NCI-H748 (cell line): Measurements from ENCODE around the gene GBA2.
A peak's percentile ranks its signal among the peaks of the same experiment; 100 is the strongest.

Experiments
- DNase-seq: peaks from one replicate; lab custom pipeline; 2025; ENCODE audit not compliant: unreplicated experiment; lab: John Stamatoyannopoulos, UW

GBA2 gene

GRCh38 chr9:35717132-35717870 lies 31.7 kb downstream of the GBA2 start:
- DNase-seq: no peak

- no peak for DNase-seq
Measured at GRCh38 chr9:35716230-35716629, 32.8 kb downstream of the GBA2 start.

- DNase-seq: no peak
Measured at GRCh38 chr9:35714579-35715252, 34.3 kb downstream of the GBA2 start.

GRCh38 chr9:35714123-35714522 lies 34.9 kb downstream of the GBA2 start:
- DNase-seq: no peak

- no peak for DNase-seq
Measured at GRCh38 chr9:35713578-35713977, 35.5 kb downstream of the GBA2 start.

- no peak for DNase-seq
Measured at GRCh38 chr9:35712762-35713400, 36.1 kb downstream of the GBA2 start.

- DNase-seq: no peak
Measured at GRCh38 chr9:35711501-35712428, 37.3 kb downstream of the GBA2 start.

- DNase-seq: no peak
Measured at GRCh38 chr9:35710818-35711500, 38.1 kb downstream of the GBA2 start.

- no peak for DNase-seq
Measured at GRCh38 chr9:35708146-35708545, 40.9 kb downstream of the GBA2 start.

- DNase-seq: no peak
Measured at GRCh38 chr9:35706951-35707350, 42.1 kb downstream of the GBA2 start.

- DNase-seq: no peak
Measured at GRCh38 chr9:35705836-35706430, 43.1 kb downstream of the GBA2 start.

- DNase-seq: no peak
Measured at GRCh38 chr9:35705372-35705771, 43.7 kb downstream of the GBA2 start.

GRCh38 chr9:35703906-35704672 lies 44.9 kb downstream of the GBA2 start:
- DNase-seq: no peak

GRCh38 chr9:35702696-35703095 lies 46.3 kb downstream of the GBA2 start:
- DNase-seq: no peak

GRCh38 chr9:35700942-35701341 lies 48.1 kb downstream of the GBA2 start:
- no peak for DNase-seq

- DNase-seq: no peak
Measured at GRCh38 chr9:35700031-35700430, 49.0 kb downstream of the GBA2 start.

GRCh38 chr9:35698231-35698630 lies 50.8 kb downstream of the GBA2 start:
- no peak for DNase-seq

- DNase-seq: no peak
Measured at GRCh38 chr9:35697486-35697885, 51.5 kb downstream of the GBA2 start.

GRCh38 chr9:35696520-35697215 lies 52.4 kb downstream of the GBA2 start:
- peak; percentile 48 for DNase-seq
